Measurements from ENCODE around the gene MYCBP2.

MYCBP2 gene

DNA sequence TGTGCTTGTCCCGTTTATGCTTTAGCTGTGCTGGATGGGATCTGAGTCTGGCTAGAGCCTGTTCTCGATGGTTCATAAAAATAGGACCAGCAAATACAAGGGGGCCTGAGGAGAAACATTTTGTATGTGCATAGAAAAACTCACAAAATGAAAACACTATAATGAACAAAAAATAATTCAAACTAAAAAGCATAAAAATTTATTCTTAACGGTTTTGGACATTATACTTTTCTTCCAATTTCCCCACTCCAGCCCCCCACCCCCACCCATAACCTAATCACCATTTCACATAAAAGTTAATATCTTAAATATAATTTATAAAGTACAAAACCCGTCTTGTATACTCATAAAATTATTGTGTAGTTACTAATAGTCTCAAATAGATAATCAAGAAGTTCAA lies 93.7 kb downstream of the MYCBP2 start:
- no peak for ATAC-seq (ENCODE audit: low read depth)

GRCh38 chr13:77230560-77230959 lies 96.3 kb downstream of the MYCBP2 start:
- no peak for ATAC-seq (ENCODE audit: low read depth)
- H3K27ac ChIP-seq (ENCODE audit: poor library complexity, severe bottlenecking) = no peak overlapping the region
- TF ChIP-seq, protein P1, sequence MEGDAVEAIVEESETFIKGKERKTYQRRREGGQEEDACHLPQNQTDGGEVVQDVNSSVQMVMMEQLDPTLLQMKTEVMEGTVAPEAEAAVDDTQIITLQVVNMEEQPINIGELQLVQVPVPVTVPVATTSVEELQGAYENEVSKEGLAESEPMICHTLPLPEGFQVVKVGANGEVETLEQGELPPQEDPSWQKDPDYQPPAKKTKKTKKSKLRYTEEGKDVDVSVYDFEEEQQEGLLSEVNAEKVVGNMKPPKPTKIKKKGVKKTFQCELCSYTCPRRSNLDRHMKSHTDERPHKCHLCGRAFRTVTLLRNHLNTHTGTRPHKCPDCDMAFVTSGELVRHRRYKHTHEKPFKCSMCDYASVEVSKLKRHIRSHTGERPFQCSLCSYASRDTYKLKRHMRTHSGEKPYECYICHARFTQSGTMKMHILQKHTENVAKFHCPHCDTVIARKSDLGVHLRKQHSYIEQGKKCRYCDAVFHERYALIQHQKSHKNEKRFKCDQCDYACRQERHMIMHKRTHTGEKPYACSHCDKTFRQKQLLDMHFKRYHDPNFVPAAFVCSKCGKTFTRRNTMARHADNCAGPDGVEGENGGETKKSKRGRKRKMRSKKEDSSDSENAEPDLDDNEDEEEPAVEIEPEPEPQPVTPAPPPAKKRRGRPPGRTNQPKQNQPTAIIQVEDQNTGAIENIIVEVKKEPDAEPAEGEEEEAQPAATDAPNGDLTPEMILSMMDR (IDR thresholded peaks at IDR 0.05; ENCODE audit: poor library complexity, severe bottlenecking) = no peak

More for the DNA sequence above, 93.7 kb downstream of the MYCBP2 start:
- no peak overlapping the region for H3K27ac ChIP-seq (ENCODE audit: poor library complexity, severe bottlenecking)
- no peak for DNase-seq (ENCODE audit: low spot score)
- peaks cover 8% of the 10 kb centered on the region for H3K36me3 ChIP-seq (ENCODE audit: low read depth)
- H3K27me3 ChIP-seq (ENCODE audit: insufficient read depth, poor library complexity, severe bottlenecking) = no peaks in the 10 kb centered on the region
- H3K4me3 ChIP-seq (ENCODE audit: severe bottlenecking) = no peak overlapping the region
- TF ChIP-seq, protein P1 (IDR thresholded peaks at IDR 0.05; ENCODE audit: poor library complexity, severe bottlenecking) = no peak
- no peaks in the 10 kb centered on the region for H3K4me1 ChIP-seq (ENCODE audit: insufficient read depth, poor library complexity, severe bottlenecking)
- H3K9me3 ChIP-seq (ENCODE audit: severe bottlenecking) = no peaks in the 10 kb centered on the region

DNA sequence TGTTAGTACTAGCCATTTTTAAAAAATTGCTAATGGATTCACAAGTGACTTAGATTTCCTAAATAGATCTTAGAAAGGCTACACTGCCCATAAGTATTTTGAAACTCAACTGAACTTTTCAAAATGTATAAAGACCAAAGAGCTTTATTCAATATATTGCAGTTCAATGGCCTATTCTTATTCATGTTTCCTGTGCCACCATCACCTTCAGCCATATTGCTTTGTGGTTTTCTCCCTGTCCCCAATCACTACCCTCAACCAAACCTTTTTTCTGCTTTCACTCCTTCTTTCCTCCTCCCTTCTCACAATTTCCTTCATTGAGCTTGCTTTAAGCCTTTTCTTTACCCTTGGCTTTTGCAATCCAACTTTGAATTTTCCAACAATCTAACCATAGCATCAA lies 100.9 kb downstream of the MYCBP2 start:
- Histone ChIP-seq H3K4me3 (ENCODE audit: severe bottlenecking) (no peak overlapping the region), H3K9me3 (ENCODE audit: severe bottlenecking) (no peaks in the 10 kb centered on the region), H3K27me3 (ENCODE audit: insufficient read depth, poor library complexity, severe bottlenecking) (no peaks in the 10 kb centered on the region), H3K36me3 (ENCODE audit: low read depth) (peaks cover 10% of the 10 kb centered on the region), H3K27ac (ENCODE audit: poor library complexity, severe bottlenecking) (no peak overlapping the region), H3K4me1 (ENCODE audit: insufficient read depth, poor library complexity, severe bottlenecking) (no peaks in the 10 kb centered on the region)
- ATAC-seq (ENCODE audit: low read depth) (no peak), DNase-seq (ENCODE audit: low spot score) (no peak)
- TF ChIP-seq, protein P1 (IDR thresholded peaks at IDR 0.05; ENCODE audit: poor library complexity, severe bottlenecking) = no peak

More at GRCh38 chr13:77230560-77230959, 96.3 kb downstream of the MYCBP2 start:
- peaks cover 8% of the 10 kb centered on the region for H3K36me3 ChIP-seq (ENCODE audit: low read depth)
- H3K4me3 ChIP-seq (ENCODE audit: severe bottlenecking) = no peak overlapping the region
- DNase-seq (ENCODE audit: low spot score) = no peak
- H3K27me3 ChIP-seq (ENCODE audit: insufficient read depth, poor library complexity, severe bottlenecking) = no peaks in the 10 kb centered on the region
- H3K9me3 ChIP-seq (ENCODE audit: severe bottlenecking) = no peaks in the 10 kb centered on the region
- H3K4me1 ChIP-seq (ENCODE audit: insufficient read depth, poor library complexity, severe bottlenecking) = no peaks in the 10 kb centered on the region

- Histone ChIP-seq H3K4me3 (ENCODE audit: severe bottlenecking) (no peak overlapping the region), H3K4me1 (ENCODE audit: insufficient read depth, poor library complexity, severe bottlenecking) (no peaks in the 10 kb centered on the region), H3K27ac (ENCODE audit: poor library complexity, severe bottlenecking) (no peak overlapping the region), H3K9me3 (ENCODE audit: severe bottlenecking) (no peaks in the 10 kb centered on the region), H3K27me3 (ENCODE audit: insufficient read depth, poor library complexity, severe bottlenecking) (no peaks in the 10 kb centered on the region), H3K36me3 (ENCODE audit: low read depth) (peaks cover 13% of the 10 kb centered on the region)
- TF ChIP-seq, protein P1 (IDR thresholded peaks at IDR 0.05; ENCODE audit: poor library complexity, severe bottlenecking) = no peak
- ATAC-seq (ENCODE audit: low read depth) (no peak), DNase-seq (ENCODE audit: low spot score) (no peak)
Measured at GRCh38 chr13:77222909-77223308, 104.0 kb downstream of the MYCBP2 start.

GRCh38 chr13:77222000-77222690 lies 104.7 kb downstream of the MYCBP2 start:
- Histone ChIP-seq H3K27ac (ENCODE audit: poor library complexity, severe bottlenecking) (no peak overlapping the region), H3K27me3 (ENCODE audit: insufficient read depth, poor library complexity, severe bottlenecking) (no peaks in the 10 kb centered on the region), H3K9me3 (ENCODE audit: severe bottlenecking) (no peaks in the 10 kb centered on the region), H3K4me3 (ENCODE audit: severe bottlenecking) (no peak overlapping the region), H3K36me3 (ENCODE audit: low read depth) (peaks cover 17% of the 10 kb centered on the region), H3K4me1 (ENCODE audit: insufficient read depth, poor library complexity, severe bottlenecking) (no peaks in the 10 kb centered on the region)
- no peak for DNase-seq (ENCODE audit: low spot score)
- TF ChIP-seq, protein P1 (IDR thresholded peaks at IDR 0.05; ENCODE audit: poor library complexity, severe bottlenecking) = no peak
- no peak for ATAC-seq (ENCODE audit: low read depth)
